ENCODE results near the gene LPGAT1.
A peak's percentile ranks its signal among the peaks of the same experiment; 100 is the strongest.
"Not testable (repeated sequence)": the region's sequence is repeated elsewhere in the genome, so short reads cannot be mapped to it uniquely, and the experiment has no call there.

The LPGAT1 gene

GRCh38 chr1:211699059-211699458 lies 131.5 kb downstream of the LPGAT1 start:
- DNase-seq: no peak

GRCh38 chr1:211698161-211699026 lies 132.2 kb downstream of the LPGAT1 start:
- DNase-seq: peak; percentile 72

GRCh38 chr1:211697356-211697755 lies 133.2 kb downstream of the LPGAT1 start:
- peak; percentile 74 for DNase-seq

GRCh38 chr1:211695135-211695816 lies 135.3 kb downstream of the LPGAT1 start:
- no peak for DNase-seq

GRCh38 chr1:211693911-211694310 lies 136.7 kb downstream of the LPGAT1 start:
- DNase-seq: not testable (repeated sequence)

All from CD4-positive, alpha-beta T cell treated with Interleukin-15 for 1 hour (primary cell).